H9 (cell line): Measurements from ENCODE around the gene MRPS16. TPM values are rescaled to one million over a fixed set of nuclear protein-coding genes. Genes with fewer than 3 reads are reported as not detected.
A peak's percentile ranks its signal among the peaks of the same experiment; 100 is the strongest.

Experiments used
- DNase-seq: peaks from one replicate; pipeline ENCODE4 v3.0.0-alpha.2; 2017
- H2AFZ ChIP-seq: one replicate; pipeline ENCODE4 v1.6.1; 2013; ENCODE audit warnings: mild to moderate bottlenecking, low read length, control low read depth, moderate library complexity
- H2AK5ac ChIP-seq: 2 replicates; pipeline ENCODE4 v1.6.1; 2013; ENCODE audit warnings: low read length, control low read depth, mixed read lengths; ENCODE audit not compliant: insufficient read length
- H2BK120ac ChIP-seq: one replicate; pipeline ENCODE4 v1.6.1; 2013; ENCODE audit warnings: low read depth, mild to moderate bottlenecking, low read length, control low read depth, inconsistent platforms; ENCODE audit not compliant: poor library complexity, severe bottlenecking
- H2BK12ac ChIP-seq: 2 replicates; pipeline ENCODE4 v1.6.1; 2013; ENCODE audit warnings: low read length, control low read depth, mixed read lengths, low read depth; ENCODE audit not compliant: insufficient read length
- H2BK15ac ChIP-seq: 2 replicates; pipeline ENCODE4 v1.6.1; 2013; ENCODE audit warnings: low read depth, low read length, control low read depth
- H2BK20ac ChIP-seq: one replicate; pipeline ENCODE4 v1.6.1; 2013; ENCODE audit warnings: low read depth, mild to moderate bottlenecking, low read length, control low read depth, inconsistent platforms; ENCODE audit not compliant: poor library complexity, severe bottlenecking
- H2BK5ac ChIP-seq: 2 replicates; pipeline ENCODE4 v1.6.1; 2013; ENCODE audit warnings: low read length, control low read depth, mixed read lengths; ENCODE audit not compliant: insufficient read length
- H3K14ac ChIP-seq: 2 replicates; pipeline ENCODE4 v1.6.1; 2013; ENCODE audit warnings: low read length, control low read depth; ENCODE audit not compliant: insufficient read depth
- H3K18ac ChIP-seq: 2 replicates; pipeline ENCODE4 v1.6.1; 2013; ENCODE audit warnings: low read depth, mild to moderate bottlenecking, mixed read lengths, low read length, control low read depth; ENCODE audit not compliant: insufficient read length
- H3K23ac ChIP-seq: 2 replicates; pipeline ENCODE4 v1.6.1; 2013; ENCODE audit warnings: low read length, control low read depth, mixed read lengths, low read depth; ENCODE audit not compliant: insufficient read length
- H3K23me2 ChIP-seq: 2 replicates; pipeline ENCODE4 v1.6.1; 2013; ENCODE audit warnings: low read depth, mild to moderate bottlenecking, mixed read lengths, low read length, control low read depth; ENCODE audit not compliant: insufficient read length, poor library complexity, severe bottlenecking
- H3K27ac ChIP-seq: 2 replicates; pipeline ENCODE4 v1.5.1; 2013; ENCODE audit warnings: low read length, control low read depth, mixed read lengths, low read depth; ENCODE audit not compliant: insufficient read length
- H3K27me3 ChIP-seq: 2 replicates; pipeline ENCODE4 v1.6.1; 2013; ENCODE audit warnings: low read length, control low read depth, inconsistent platforms; ENCODE audit not compliant: insufficient read depth
- H3K4ac ChIP-seq: 2 replicates; pipeline ENCODE4 v1.6.1; 2013; ENCODE audit warnings: low read depth, mild to moderate bottlenecking, control low read depth, inconsistent platforms, low read length, moderate library complexity
- H3K4me1 ChIP-seq: 2 replicates; pipeline ENCODE4 v1.6.1; 2013; ENCODE audit warnings: low read length, control low read depth, inconsistent platforms; ENCODE audit not compliant: insufficient read depth
- H3K4me2 ChIP-seq: 2 replicates; pipeline ENCODE4 v1.6.1; 2013; ENCODE audit warnings: low read length, control low read depth, mixed read lengths; ENCODE audit not compliant: insufficient read length, insufficient read depth
- H3K56ac ChIP-seq: 2 replicates; pipeline ENCODE4 v1.6.1; 2013; ENCODE audit warnings: low read depth, mild to moderate bottlenecking, mixed read lengths, low read length, control low read depth; ENCODE audit not compliant: insufficient read length
- H3K79me1 ChIP-seq: 2 replicates; pipeline ENCODE4 v1.6.1; 2013; ENCODE audit warnings: low read depth, mild to moderate bottlenecking, moderate library complexity, low read length, control low read depth, inconsistent platforms; ENCODE audit not compliant: insufficient read depth, poor library complexity, severe bottlenecking
- H3K79me2 ChIP-seq: 2 replicates; pipeline ENCODE4 v1.6.1; 2013; ENCODE audit warnings: low read length, control low read depth, inconsistent platforms; ENCODE audit not compliant: insufficient read depth
- H3K9ac ChIP-seq: 2 replicates; pipeline ENCODE4 v1.6.1; 2013; ENCODE audit warnings: low read length, control low read depth, mixed read lengths; ENCODE audit not compliant: insufficient read length; ENCODE audit errors: extremely low read depth
- H3K9me3 ChIP-seq: one replicate; pipeline ENCODE4 v1.6.1; 2013; ENCODE audit warnings: low read depth, low read length, inconsistent platforms; ENCODE audit not compliant: control insufficient read depth
- H3T11ph ChIP-seq: one replicate; pipeline ENCODE4 v1.6.1; 2013; ENCODE audit warnings: mild to moderate bottlenecking, low read length, control low read depth, inconsistent platforms
- H4K20me1 ChIP-seq: one replicate; pipeline ENCODE4 v1.6.1; 2013; ENCODE audit not compliant: control insufficient read depth, insufficient read length, insufficient read depth
- H4K5ac ChIP-seq: 2 replicates; pipeline ENCODE4 v1.6.1; 2013; ENCODE audit warnings: low read depth, mild to moderate bottlenecking, mixed read lengths, low read length, control low read depth; ENCODE audit not compliant: insufficient read length
- H4K8ac ChIP-seq: replicated peaks from 2 replicates; pipeline ENCODE4 v1.6.1; 2013; ENCODE audit warnings: low read length, control low read depth, mixed read lengths, low read depth; ENCODE audit not compliant: insufficient read length
- H4K91ac ChIP-seq: 2 replicates; pipeline ENCODE4 v1.6.1; 2013; ENCODE audit warnings: low read depth, mild to moderate bottlenecking, moderate library complexity, mixed read lengths, low read length, control low read depth; ENCODE audit not compliant: insufficient read length
- H3K27ac Mint-ChIP-seq, 3 experiments: 2 replicates in 2 of 3; 3 replicates in 1 of 3; pipeline ENCODE4 v1.8.0; 2020 to 2021; ENCODE audit warnings: mixed read lengths in 3 of 3, mild to moderate bottlenecking in 1 of 3, moderate library complexity in 1 of 3
- H3K27me3 Mint-ChIP-seq: 2 replicates; pipeline ENCODE4 v1.8.0; 2021; ENCODE audit warnings: low read depth, mild to moderate bottlenecking, moderate library complexity, mixed read lengths
- H3K36me3 Mint-ChIP-seq, 3 experiments: 2 replicates in 2 of 3; 3 replicates in 1 of 3; pipeline ENCODE4 v1.8.0; 2020 to 2021; ENCODE audit warnings: low read depth in 3 of 3, mixed read lengths in 3 of 3; ENCODE audit not compliant: insufficient read depth in 1 of 3
- H3K4me1 Mint-ChIP-seq, 2 experiments: 2 replicates each; pipeline ENCODE4 v1.8.0; 2020; ENCODE audit warnings: mixed read lengths in 2 of 2
- H3K4me3 Mint-ChIP-seq, 2 experiments: 2 replicates in 1 of 2; 3 replicates in 1 of 2; pipeline ENCODE4 v1.8.0; 2020 to 2021; ENCODE audit warnings: mild to moderate bottlenecking in 2 of 2, mixed read lengths in 2 of 2, moderate library complexity in 1 of 2
- H3K9me3 Mint-ChIP-seq, 2 experiments: 2 replicates in 1 of 2; 3 replicates in 1 of 2; pipeline ENCODE4 v1.8.0; 2020; ENCODE audit warnings: mild to moderate bottlenecking in 2 of 2, mixed read lengths in 2 of 2, moderate library complexity in 1 of 2
- whole genome bisulfite sequencing: extraction: QIAGEN DNeasy Blood & Tissue Kit; methylation state at CpG from one replicate; pipeline ENCODE4 v1.1.7; 2013; ENCODE audit warnings: missing lambda C conversion rate, low lambda C conversion rate, mixed read lengths; ENCODE audit not compliant: insufficient read length; ENCODE audit errors: extremely low coverage; 5-methylcytosine and 5-hydroxymethylcytosine counted together
- total RNA-seq: library from RNA; stranded (reverse); gene quantifications from 2 replicates; pipeline ENCODE4 v1.2.1, GENCODE V29; 2021
- TF ChIP-seq, protein P1 (sequence below): fragments of 200-600 bp; sonication (generic); conservative IDR thresholded peaks from 3 replicates; pipeline ENCODE4 v1.8.0; 2021; ENCODE audit warnings: antibody characterized with exemption, mild to moderate bottlenecking

Gene MRPS16
- total RNA-seq, 1 experiment from 2014 or later: 122 TPM

GRCh38 chr10:73218431-73219191 is 33.8 kb downstream of the MRPS16 start:
- H3K79me2 ChIP-seq: no peaks in the 10 kb centered on the region; the same call in 1 of the 2 replicates
- H3K18ac ChIP-seq: no peak overlapping the region
- no peaks in the 10 kb centered on the region for H3K23me2 ChIP-seq
- H3K4me2 ChIP-seq: no peak overlapping the region
- H3K27ac Mint-ChIP-seq: no peak overlapping the region
- no peaks in the 10 kb centered on the region for H3K79me1 ChIP-seq
- H3K27ac ChIP-seq: no peak overlapping the region
- H3K4ac ChIP-seq: no peak overlapping the region
- no peak overlapping the region for H3T11ph ChIP-seq
- no peak for DNase-seq
- no peak overlapping the region for H2BK5ac ChIP-seq
- no peak overlapping the region for H3K14ac ChIP-seq
- H3K4me1 Mint-ChIP-seq: no peaks in the 10 kb centered on the region
- no peak overlapping the region for H2BK20ac ChIP-seq
- H3K27me3 ChIP-seq: no peaks in the 10 kb centered on the region
- WGBS: no CpG with 5 or more reads among the region's 2 CpGs
- H4K8ac ChIP-seq: no peak overlapping the region
- peaks cover 0 to 11% (median 10%) of the 10 kb centered on the region in 3 experiments; a peak in 5 of 7 replicates for H3K36me3 Mint-ChIP-seq
- H2BK15ac ChIP-seq: no peak overlapping the region
- no peaks in the 10 kb centered on the region for H4K20me1 ChIP-seq
- no peaks in the 10 kb centered on the region for H3K27me3 Mint-ChIP-seq
- no peak overlapping the region for H3K4me3 Mint-ChIP-seq
- H3K9me3 Mint-ChIP-seq: no peaks in the 10 kb centered on the region
- no peak overlapping the region for H3K9ac ChIP-seq
- no peak overlapping the region for H3K23ac ChIP-seq
- TF ChIP-seq, protein P1, sequence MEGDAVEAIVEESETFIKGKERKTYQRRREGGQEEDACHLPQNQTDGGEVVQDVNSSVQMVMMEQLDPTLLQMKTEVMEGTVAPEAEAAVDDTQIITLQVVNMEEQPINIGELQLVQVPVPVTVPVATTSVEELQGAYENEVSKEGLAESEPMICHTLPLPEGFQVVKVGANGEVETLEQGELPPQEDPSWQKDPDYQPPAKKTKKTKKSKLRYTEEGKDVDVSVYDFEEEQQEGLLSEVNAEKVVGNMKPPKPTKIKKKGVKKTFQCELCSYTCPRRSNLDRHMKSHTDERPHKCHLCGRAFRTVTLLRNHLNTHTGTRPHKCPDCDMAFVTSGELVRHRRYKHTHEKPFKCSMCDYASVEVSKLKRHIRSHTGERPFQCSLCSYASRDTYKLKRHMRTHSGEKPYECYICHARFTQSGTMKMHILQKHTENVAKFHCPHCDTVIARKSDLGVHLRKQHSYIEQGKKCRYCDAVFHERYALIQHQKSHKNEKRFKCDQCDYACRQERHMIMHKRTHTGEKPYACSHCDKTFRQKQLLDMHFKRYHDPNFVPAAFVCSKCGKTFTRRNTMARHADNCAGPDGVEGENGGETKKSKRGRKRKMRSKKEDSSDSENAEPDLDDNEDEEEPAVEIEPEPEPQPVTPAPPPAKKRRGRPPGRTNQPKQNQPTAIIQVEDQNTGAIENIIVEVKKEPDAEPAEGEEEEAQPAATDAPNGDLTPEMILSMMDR: peak; percentile 66
- no peak overlapping the region for H2BK12ac ChIP-seq
- no peak overlapping the region for H2BK120ac ChIP-seq
- no peaks in the 10 kb centered on the region for H3K4me1 ChIP-seq
- H4K5ac ChIP-seq: no peak overlapping the region
- H4K91ac ChIP-seq: no peak overlapping the region
- H3K9me3 ChIP-seq: no peaks in the 10 kb centered on the region
- H3K56ac ChIP-seq: no peak overlapping the region
- H2AFZ ChIP-seq: no peak overlapping the region
- no peak overlapping the region for H2AK5ac ChIP-seq
